Sigmoid colon (tissue), 7 donors: ENCODE measurements around the gene DCDC1. TPM values are rescaled to one million over a fixed set of nuclear protein-coding genes. Genes with fewer than 3 reads are reported as not detected.

Experiments
- DNase-seq: peaks from one replicate; pipeline ENCODE4 v3.0.0-alpha.2; 2019
- H3K27ac ChIP-seq, 4 donors: fragments of 200-600 bp; sonication (generic); one replicate each; pipeline ENCODE4 v1.5.1; 2016 to 2019; ENCODE audit warnings: mild to moderate bottlenecking in 1 of 4
- H3K27me3 ChIP-seq, 3 donors: fragments of 200-600 bp; sonication (generic); one replicate each; pipeline ENCODE4 v1.5.1; 2019; ENCODE audit warnings: mild to moderate bottlenecking in 1 of 3
- H3K36me3 ChIP-seq, 4 donors: fragments of 200-600 bp; sonication (generic); one replicate each; pipeline ENCODE4 v1.5.1; 2016 to 2019
- H3K4me1 ChIP-seq, 4 donors: fragments of 200-600 bp; sonication (generic); one replicate each; pipeline ENCODE4 v1.5.1; 2017 to 2019
- H3K4me3 ChIP-seq, 4 donors: fragments of 200-600 bp; sonication (generic); one replicate each; pipeline ENCODE4 v1.5.1; 2017 to 2019; ENCODE audit warnings: mild to moderate bottlenecking in 2 of 4, moderate library complexity in 1 of 4
- H3K9me3 ChIP-seq, 4 donors: fragments of 200-600 bp in 3 of 4; sonication (generic) in 3 of 4; one replicate each; pipeline versions ENCODE4 v1.5.1 to v1.6.1; 2013 to 2019
- CTCF ChIP-seq, 4 experiments: fragments of 450-650 bp in 3 of 4; fragments of 200-600 bp in 1 of 4; IDR thresholded peaks; one replicate each; pipeline ENCODE4 v1.5.1; 2016 to 2019; ENCODE audit warnings: antibody characterized with exemption in 4 of 4, mild to moderate bottlenecking in 3 of 4, moderate library complexity in 2 of 4
- EP300 ChIP-seq, 4 donors: sonication (generic); formaldehyde crosslinking; IDR thresholded peaks; one replicate each; pipeline ENCODE4 v1.6.1; 2017; ENCODE audit warnings: antibody characterized with exemption in 4 of 4
- POLR2A ChIP-seq, 2 donors: fragments of 450-650 bp; IDR thresholded peaks; one replicate each; pipeline ENCODE4 v1.6.1; 2016; ENCODE audit warnings: antibody characterized with exemption in 2 of 2, mild to moderate bottlenecking in 2 of 2, moderate library complexity in 2 of 2
- POLR2AphosphoS5 ChIP-seq, 4 donors: sonication (generic); formaldehyde crosslinking; IDR thresholded peaks; one replicate each; pipeline ENCODE4 v1.6.1; 2017; ENCODE audit warnings: antibody characterized with exemption in 4 of 4
- WGBS, 2 donors: extraction: QIAGEN DNeasy Blood & Tissue Kit; methylation state at CpG; one replicate each; pipeline ENCODE4 v1.1.7; 2013; 5-methylcytosine and 5-hydroxymethylcytosine counted together
- intact Hi-C: fragments of 100-400 bp; cut with DNase I; formaldehyde crosslinking; loops from one replicate; pipeline ENCODE4 v1.15.1; 2023
- polyA plus RNA-seq, 3 donors: library from polyadenylated mRNA; stranded (reverse); fragments of 200-250 nt; gene quantifications; one replicate each; pipeline ENCODE4 v1.2.3, GENCODE V29; 2013
- total RNA-seq, 4 donors: library from RNA; depleted of rRNA; stranded (reverse); fragments of >200 nt; gene quantifications; one replicate each; pipeline ENCODE4 v1.1.0, GENCODE V29; 2016
- donor health status: healthy with polysubstance abuse.
- donor health status: Bipolar disorder and iron deficiency.
- donor health status: healthy.

DCDC1 gene
- total and polyA plus RNA-seq, 7 donors = 0.06 to 1.1 (median 0.30) TPM; not detected in 3

- Histone ChIP-seq H3K27me3 (no peaks in the 10 kb centered on the region), H3K9me3 (peaks cover 0 to 3% (median 1%) of the 10 kb centered on the region in 4 donors), H3K27ac (no peak overlapping the region), H3K4me1 (no peaks in the 10 kb centered on the region), H3K4me3 (no peak overlapping the region), H3K36me3 (no peaks in the 10 kb centered on the region)
- WGBS, 2 donors = 32 to 51% methylated on average over 3 of the region's 3 CpGs
- intact Hi-C loops = no loop called here
- no peak for DNase-seq
- TF ChIP-seq EP300 (IDR thresholded peaks at IDR 0.05) (no peak), POLR2AphosphoS5 (IDR thresholded peaks at IDR 0.05) (no peak)
Observed at GRCh38 chr11:31127290-31127689, 242.2 kb downstream of the DCDC1 start.

GRCh38 chr11:31120428-31120827, 249.1 kb downstream of the DCDC1 start:
- Histone ChIP-seq H3K27me3 (no peaks in the 10 kb centered on the region), H3K4me1 (no peaks in the 10 kb centered on the region), H3K36me3 (no peaks in the 10 kb centered on the region), H3K4me3 (no peak overlapping the region), H3K9me3 (peaks cover 0 to 2% (median under 1%) of the 10 kb centered on the region in 4 donors), H3K27ac (no peak overlapping the region)
- 81 to 84% methylated on average over 1 of the region's 1 CpG for WGBS, 2 donors
- DNase-seq = no peak
- TF ChIP-seq EP300 (IDR thresholded peaks at IDR 0.05) = no peak
- TF ChIP-seq POLR2A (IDR thresholded peaks at IDR 0.05) = no peak
- TF ChIP-seq POLR2AphosphoS5 (IDR thresholded peaks at IDR 0.05) = no peak
- TF ChIP-seq CTCF (IDR thresholded peaks at IDR 0.05) = no peak
- intact Hi-C loops = no loop called here

DNA sequence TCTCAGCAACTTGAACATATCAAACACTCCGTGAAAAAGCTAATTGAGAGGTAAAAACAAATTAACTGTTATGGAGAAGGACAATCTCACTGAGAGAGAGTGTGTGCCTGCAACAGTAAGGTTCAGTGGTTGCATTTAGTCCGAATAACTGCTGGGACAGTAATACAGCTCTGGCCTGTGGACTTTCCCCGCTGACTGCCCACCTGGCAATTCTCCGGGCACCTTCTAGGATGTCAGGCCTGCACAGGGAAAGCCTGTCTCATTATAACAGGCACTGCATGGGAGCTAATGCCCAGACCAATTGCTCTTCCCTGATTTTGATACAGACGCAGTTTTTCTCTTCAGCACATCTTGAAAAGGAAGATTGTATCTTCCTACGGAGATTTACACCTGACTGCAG, 251.0 kb downstream of the DCDC1 start:
- Histone ChIP-seq H3K4me1 (no peaks in the 10 kb centered on the region), H3K36me3 (no peaks in the 10 kb centered on the region), H3K4me3 (no peak overlapping the region), H3K27ac (no peak overlapping the region), H3K27me3 (no peaks in the 10 kb centered on the region), H3K9me3 (no peaks in the 10 kb centered on the region)
- WGBS, 2 donors = 76 to 85% methylated on average over 6 of the region's 6 CpGs
- no peak for DNase-seq
- TF ChIP-seq EP300 (IDR thresholded peaks at IDR 0.05) (no peak), CTCF (IDR thresholded peaks at IDR 0.05) (no peak), POLR2AphosphoS5 (IDR thresholded peaks at IDR 0.05) (no peak), POLR2A (IDR thresholded peaks at IDR 0.05) (no peak)
- intact Hi-C loops = no loop called here

DNA sequence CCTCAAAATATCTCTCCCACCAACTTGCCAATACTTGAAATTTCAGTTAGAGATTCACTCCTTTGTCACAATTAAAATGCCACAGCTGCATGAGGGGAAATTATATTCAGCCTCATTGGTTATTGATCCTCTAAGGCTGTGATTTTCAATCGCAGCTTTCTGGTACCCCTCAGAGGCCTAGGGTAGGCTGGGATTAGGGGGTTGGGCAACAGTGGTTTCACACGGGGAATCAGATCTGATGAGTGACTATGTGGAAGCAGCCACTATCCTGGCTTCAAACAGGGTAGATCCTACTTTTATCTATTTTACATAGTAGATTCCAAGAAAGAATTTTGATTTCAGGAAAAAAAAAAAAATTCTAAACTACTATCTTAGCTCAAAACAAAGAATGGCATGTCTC, 252.5 kb downstream of the DCDC1 start:
- intact Hi-C loops = no loop called here
- Histone ChIP-seq H3K9me3 (no peaks in the 10 kb centered on the region), H3K36me3 (no peaks in the 10 kb centered on the region), H3K27ac (no peak overlapping the region), H3K4me1 (no peaks in the 10 kb centered on the region), H3K4me3 (no peak overlapping the region), H3K27me3 (no peaks in the 10 kb centered on the region)
- TF ChIP-seq POLR2A (IDR thresholded peaks at IDR 0.05) (no peak), CTCF (IDR thresholded peaks at IDR 0.05) (no peak), POLR2AphosphoS5 (IDR thresholded peaks at IDR 0.05) (no peak), EP300 (IDR thresholded peaks at IDR 0.05) (no peak)
- 62 to 79% methylated on average over 2 of the region's 2 CpGs for WGBS, 2 donors
- DNase-seq = no peak

DNA sequence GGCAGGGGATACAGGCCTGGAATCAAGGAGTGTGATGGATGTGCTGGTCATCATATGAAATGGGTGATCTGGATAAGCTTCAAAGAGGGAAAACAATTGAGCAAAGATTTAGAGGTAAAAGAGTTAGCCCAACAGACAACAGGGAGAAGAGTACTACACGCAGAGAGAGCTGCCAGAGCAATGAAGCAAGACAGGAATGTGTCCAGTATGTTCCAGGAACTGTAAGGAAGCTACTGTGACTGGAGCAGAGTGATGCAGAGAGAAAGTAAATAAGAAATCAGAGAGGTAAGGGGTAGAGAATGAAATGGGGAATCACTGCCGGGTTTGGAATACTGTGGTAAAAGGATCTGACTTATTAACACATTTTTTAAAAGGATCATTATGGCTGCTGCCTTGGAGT, 255.1 kb downstream of the DCDC1 start:
- WGBS, 2 donors = 54 to 68% methylated on average over 2 of the region's 2 CpGs
- Histone ChIP-seq H3K4me3 (no peak overlapping the region), H3K27me3 (no peaks in the 10 kb centered on the region), H3K9me3 (no peaks in the 10 kb centered on the region), H3K4me1 (no peaks in the 10 kb centered on the region), H3K27ac (no peak overlapping the region), H3K36me3 (no peaks in the 10 kb centered on the region)
- no peak for DNase-seq
- no peak for TF ChIP-seq CTCF (IDR thresholded peaks at IDR 0.05)
- no peak for TF ChIP-seq POLR2AphosphoS5 (IDR thresholded peaks at IDR 0.05)
- no peak for TF ChIP-seq EP300 (IDR thresholded peaks at IDR 0.05)
- no peak for TF ChIP-seq POLR2A (IDR thresholded peaks at IDR 0.05)
- intact Hi-C loops = no loop called here
